HG02623 (cell line): Measurements from ENCODE around the gene GALT.

Source experiments
- ATAC-seq: cut with Tn5 transposase; IDR thresholded peaks from one replicate; pipeline ENCODE4 v1.9.1; 2021; ENCODE audit warnings: moderate library complexity; ENCODE audit not compliant: unreplicated experiment

Gene GALT

DNA sequence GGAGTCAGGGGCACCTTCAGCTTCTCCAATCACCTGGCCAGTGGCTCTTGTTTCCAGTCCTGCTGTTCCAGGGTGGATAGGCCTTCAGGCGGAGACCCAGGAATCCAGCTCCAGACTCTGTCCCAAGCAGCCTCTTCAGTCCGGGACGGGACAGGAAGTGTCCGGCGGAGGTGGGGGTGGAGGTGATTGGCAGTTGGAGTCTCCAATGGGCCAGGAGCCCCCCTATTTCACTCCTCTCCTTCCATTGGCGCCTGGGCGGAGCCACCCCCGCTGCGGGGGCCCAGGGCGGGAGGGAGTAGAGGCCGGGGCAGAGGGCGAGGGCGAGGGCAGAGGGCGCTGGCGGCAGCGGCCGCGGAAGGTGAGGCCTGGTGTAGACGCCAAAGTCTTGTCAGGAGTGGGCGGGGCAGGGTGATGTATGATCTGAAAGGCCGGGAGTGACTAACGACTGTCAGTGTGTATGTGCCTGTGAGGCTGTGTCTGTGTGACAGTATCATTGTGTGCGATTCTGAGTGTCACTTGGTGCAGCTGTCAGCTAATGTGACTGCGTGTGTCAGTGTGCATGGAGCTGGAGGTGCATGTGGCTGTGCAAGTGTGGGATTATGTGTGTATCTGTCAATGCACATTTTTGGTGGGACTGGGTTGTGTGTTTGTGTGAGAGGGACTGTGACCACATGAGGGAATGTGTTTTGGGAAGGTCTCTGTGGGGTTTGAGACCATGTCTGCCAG lies 5.6 kb downstream of the GALT start, which contains the start of gene IL11RA:
IL11RA (plus strand) TSS at position 310 of the 726 bp plus-strand sequence. CDS start 3,033 bp downstream, outside the sequence.
- ATAC-seq = no peak

DNA sequence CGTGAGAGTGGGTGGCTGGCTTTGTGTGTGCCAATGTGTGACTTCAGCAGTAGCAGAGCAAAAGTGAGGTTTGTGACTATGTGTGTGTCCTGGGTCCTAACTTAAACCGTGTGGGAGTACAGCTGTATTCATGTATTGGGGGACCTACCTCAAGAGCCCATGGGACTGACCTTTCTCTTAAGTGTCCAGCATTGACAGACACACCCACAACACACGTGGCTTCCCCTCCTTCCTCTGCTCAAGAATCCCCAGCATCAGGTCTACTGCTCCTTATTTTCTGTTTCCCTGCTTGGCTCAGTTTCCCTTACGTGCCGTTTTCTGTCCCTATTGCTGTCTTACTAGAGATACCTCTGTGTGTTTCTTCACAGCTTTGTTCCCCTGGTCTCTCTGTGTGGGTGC lies 6.1 kb downstream of the GALT start:
- no peak for ATAC-seq

DNA sequence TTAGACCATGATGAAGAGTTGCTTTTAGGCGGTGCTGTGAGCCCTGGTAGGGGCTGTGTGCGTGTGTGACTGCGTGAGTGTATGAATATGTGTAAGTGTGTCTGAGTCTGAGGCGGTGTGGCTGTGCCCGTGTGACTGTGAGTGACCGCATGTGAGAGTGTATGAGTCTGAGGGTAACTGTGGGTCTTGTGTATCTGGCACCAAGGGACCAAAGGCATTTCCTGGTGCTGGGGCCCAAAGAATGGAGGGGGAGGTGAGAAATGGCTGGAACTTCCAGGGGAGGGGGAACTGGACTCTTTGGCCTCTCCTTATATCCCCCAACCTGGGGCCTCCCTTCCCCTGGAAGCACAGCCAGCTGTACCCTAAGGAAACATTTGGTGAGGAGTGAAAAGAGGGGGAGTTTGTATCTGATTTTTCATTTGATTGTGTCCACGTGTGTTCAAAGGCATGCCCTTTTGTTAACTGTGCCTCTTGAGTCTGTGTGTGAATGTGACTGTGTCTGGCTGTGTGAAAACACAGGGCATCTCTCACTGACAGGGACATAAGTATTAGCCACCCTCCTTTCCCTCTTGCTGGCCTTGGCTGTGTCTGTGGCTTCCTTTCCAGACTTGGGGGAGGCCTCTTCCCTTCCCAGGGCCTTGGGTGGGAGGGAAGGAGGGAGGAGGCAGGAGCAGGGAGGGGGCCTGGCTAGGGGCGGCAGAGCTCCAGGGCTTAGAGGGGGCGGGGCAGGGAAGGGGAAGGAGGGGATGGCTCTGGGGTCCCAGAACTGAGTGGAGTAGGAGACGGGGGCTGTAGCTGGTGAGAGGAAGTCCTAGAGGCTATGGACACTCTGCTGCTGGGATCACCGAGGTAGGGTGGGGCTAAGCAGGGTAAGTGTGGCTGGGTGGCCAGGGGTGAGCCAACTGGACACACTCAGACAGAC lies 6.9 kb downstream of the GALT start:
- ATAC-seq = no peak

DNA sequence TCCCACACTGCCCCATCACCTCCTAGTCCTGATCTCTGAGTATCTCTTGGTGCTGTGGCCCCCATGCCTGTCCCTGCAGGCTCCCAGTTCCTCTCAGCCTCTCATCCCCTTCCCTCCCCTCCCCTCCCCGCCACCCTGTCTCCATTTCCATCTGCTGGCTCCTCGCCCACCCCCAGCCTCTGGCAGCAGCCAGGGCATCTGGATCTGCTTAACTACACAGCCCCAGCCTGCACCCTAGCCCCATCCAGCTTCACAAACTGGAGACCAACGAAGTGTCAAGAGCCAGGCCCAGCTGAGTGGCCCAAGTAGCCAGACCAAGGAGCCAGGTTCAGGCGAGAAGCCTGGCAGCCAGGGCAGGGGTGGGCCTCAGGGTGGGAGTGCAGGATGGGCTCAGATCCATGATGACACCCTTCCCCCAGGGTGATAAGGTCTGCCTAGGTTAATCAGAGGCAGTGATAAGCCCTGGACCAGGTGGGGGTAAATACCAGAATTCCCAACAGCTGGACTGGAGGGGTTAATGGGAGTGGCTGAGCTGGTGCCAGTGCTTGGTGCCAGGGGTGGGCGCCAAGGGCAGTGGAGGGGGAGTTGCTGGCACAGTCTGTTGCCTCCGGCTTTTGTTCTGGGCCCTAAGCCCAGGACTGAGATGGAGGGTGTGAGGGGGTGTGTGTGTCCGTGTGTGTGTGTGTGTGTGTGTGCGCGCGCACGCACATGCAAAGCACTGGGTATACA lies 8.0 kb downstream of the GALT start:
- no peak for ATAC-seq

DNA sequence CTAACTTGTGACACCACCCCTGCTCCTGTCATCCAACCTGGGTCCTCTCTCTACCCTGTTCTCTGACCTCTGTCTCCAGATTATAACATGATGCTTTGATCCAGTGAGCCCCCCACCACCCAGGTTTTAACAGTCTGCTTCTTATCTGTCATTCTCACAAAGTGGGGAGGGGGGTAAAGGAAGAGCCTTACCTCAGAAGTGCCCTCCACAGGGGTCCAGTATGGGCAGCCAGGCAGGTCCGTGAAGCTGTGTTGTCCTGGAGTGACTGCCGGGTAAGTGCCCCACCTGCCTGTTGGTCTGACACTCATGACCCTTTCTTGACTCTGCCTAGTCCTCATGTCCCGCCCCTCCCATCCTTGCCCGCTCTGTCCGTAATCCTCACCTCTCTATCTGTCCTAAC lies 8.9 kb downstream of the GALT start:
- no peak for ATAC-seq

DNA sequence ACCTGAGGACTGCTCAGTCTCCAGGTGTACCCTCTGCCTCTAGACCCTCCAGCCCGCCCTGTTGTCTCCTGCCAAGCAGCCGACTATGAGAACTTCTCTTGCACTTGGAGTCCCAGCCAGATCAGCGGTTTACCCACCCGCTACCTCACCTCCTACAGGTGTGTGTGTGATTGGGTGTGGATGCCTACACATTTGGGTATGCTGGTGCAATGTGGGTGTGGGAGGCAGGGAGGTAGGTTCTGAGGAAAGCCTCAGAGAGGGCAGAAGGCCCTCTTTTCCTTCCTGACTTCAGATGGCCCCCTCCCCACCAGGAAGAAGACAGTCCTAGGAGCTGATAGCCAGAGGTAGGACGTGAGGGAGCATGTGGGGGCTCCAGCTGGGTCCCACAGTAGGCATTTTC lies 10.5 kb downstream of the GALT start:
- no peak for ATAC-seq

DNA sequence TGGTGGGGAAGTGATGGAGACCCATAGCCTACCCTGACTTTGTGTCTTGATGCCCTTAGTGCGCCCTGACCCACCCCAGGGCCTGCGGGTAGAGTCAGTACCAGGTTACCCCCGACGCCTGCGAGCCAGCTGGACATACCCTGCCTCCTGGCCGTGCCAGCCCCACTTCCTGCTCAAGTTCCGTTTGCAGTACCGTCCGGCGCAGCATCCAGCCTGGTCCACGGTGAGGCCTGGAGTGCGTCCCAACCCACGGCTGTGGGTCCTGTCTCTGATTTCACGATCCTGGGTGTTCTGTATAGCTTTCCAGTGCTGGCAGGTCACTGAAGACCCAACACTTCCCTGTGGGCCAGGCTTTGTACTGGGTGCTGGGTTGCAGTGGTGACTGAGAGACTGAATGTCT lies 12.0 kb downstream of the GALT start:
- no peak for ATAC-seq

DNA sequence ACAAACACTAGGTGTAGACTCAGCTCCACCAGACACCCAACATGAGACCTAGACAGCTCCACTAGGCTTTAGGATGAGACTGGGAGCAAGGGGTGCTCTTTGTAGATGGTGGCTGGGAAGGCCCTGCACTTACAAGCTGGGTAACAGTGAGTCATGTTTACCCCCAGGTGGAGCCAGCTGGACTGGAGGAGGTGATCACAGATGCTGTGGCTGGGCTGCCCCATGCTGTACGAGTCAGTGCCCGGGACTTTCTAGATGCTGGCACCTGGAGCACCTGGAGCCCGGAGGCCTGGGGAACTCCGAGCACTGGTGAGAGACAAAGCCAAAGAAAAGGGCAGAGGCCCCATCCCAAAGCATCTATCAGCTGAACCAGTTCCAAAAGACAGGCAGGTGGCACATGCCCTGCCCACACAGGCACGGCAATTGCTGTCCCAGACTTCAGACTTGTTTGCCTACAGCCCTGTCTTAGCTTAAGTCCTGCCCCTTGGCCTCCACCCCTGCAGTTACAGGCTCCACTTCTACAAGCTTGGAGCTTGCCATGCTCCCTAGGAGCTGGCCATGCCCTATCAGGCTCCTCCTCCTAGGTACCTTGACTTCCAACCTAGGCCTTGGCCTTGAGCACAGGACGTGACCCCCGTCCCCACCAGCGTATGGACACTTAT lies 13.2 kb downstream of the GALT start:
- ATAC-seq = no peak

DNA sequence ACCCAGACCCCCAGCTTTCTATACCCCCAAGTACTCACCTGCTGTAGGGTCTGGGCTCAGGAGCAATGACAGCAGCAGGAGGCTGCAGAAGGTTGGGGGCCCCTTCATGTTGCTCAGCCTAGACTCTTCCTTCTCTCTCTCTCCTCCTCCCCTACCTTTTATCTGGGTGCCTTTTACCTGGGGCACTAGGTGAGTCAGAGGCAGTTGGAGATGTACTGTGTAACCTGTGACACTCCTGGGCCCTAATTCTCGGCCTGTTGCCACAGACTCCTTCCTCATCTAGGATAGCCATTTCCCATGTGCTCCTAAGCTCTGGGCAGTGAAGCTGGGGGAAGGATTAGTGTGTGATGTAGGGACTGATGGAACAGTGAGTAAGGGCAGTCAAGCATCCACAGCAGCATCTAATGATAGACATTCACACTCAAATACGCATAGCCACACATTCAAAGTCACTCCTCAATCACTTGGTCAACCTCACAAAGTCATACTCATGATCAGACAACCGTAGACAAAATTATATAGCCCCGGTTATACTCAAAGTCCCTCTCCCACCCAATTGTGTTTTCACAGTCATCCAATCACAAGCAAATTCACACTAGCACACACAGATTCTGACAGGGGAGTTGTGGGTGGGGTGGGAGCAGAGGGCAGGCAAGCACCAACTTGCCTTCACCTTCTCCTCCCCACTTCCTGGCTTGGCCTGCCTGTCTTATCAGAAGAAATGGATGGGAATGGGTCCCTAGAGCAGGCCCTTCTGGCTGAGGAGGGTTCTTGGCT lies 16.2 kb downstream of the GALT start, which contains the start of gene CCL27:
CCL27 (minus strand) TSS at position 132 of the 777 bp plus-strand sequence; CDS start at position 108, 24 bp downstream.
- no peak for ATAC-seq

DNA sequence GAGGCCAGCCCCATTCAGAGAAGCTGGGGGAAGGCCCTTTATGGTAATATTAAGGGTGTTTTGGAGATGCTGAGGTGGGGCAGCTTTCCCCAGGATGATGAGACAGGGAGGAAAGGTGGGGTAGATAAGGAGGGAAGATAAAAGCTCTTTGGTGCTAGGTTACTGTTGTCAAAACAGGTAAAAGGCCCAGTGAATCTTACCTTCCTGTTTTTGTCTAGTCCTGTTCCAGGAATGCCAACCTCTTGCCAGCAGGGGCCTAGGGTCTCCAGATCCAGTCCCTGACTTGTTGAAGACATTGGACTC lies 16.8 kb downstream of the GALT start:
- no peak for ATAC-seq

DNA sequence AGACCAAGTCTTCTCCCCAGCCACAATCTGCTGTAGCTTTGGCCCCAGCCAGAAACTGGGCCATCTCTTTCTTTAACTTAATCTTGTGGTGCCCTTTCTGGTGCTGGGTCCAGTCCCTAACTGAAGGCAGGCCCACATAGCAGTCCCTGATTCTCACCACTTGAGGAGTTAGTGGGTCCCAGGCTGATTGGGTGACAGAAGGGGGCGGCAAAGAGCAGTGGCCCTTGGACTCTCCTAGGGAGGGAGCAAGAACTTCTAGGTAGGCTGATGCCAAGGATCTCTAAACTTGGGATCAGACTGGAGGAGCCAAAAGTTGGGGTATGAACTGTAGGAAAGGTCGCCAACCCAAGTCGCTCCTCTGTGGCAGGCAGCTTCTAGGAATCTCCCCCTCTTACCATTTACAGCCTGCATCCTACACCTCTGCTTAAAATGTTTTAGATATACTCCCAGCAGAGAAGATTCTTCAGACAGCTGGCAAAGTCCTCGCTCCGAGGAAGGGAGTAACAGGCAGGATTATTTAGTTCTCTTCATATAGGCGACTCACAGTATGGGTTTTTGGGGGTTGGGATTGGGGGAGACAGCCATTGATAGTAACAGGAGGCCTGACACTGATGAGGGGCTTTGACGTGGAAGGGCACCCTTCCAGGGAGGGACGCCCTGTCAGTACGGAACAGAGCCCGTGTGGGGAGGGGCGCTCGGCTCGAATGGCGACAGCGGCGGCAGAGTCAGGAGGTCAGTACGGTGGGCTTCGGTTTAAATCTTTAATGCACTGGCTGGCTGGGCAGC lies 18.0 kb downstream of the GALT start:
- ATAC-seq = peak; percentile 37

DNA sequence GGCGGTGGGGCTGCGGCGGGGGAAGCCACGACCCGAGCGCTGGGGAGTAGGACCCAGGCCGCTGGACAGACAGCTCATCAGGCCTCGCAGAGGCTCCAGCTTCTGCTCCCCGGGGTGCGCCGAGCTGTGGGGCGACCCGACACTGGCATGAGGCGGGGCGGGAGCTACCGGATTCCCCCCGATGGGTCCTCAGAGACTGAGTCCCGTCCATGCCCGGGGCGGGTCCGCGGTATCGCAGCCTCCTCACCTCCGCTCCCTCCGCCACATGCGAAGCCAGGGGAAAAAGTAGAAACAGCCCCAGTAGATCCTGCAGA lies 18.5 kb downstream of the GALT start:
- ATAC-seq = peak; percentile 26

DNA sequence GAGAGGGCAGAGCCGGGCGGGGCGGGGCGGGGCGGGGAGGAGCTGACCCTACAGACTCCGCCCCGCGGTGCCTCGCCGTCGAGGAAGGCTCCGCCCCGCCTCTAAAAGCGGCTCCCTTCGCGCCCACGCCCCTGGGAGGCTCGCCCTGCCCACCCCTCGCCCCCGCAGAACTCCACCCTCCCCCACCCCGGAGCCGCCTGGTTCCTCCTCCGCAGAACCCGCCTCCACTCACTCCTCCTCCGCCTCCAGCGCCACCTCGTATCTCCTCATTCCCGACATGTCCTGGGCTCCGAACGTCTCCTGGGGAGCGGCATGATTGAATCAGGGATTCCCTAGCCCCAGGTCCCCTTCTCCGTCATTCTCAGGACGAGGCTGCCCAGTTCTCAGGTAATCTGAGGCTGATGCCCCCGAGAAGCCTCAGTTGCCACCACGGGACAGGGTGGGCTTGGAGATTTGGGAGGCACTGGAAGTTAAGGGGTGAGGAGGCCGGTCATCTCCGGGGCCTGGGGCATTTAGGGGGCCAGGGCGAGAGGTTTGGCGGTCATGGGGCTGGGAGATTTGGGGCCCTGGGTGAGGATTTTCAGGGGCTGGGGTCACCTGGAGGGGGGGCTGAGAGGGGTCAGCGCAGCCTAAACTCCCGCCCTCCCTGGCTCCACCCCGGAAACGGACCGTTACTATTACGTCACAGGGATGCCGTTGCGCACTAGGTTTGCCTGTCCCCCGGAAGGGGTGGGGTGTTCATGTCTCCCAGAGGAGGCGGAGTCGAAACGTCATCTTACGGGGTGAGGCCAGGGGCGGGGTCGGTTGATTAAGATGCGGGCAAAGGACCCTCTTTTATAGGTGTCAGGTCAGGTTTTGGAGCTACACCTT lies 19.1 kb downstream of the GALT start:
- peak; percentile 67 for ATAC-seq

DNA sequence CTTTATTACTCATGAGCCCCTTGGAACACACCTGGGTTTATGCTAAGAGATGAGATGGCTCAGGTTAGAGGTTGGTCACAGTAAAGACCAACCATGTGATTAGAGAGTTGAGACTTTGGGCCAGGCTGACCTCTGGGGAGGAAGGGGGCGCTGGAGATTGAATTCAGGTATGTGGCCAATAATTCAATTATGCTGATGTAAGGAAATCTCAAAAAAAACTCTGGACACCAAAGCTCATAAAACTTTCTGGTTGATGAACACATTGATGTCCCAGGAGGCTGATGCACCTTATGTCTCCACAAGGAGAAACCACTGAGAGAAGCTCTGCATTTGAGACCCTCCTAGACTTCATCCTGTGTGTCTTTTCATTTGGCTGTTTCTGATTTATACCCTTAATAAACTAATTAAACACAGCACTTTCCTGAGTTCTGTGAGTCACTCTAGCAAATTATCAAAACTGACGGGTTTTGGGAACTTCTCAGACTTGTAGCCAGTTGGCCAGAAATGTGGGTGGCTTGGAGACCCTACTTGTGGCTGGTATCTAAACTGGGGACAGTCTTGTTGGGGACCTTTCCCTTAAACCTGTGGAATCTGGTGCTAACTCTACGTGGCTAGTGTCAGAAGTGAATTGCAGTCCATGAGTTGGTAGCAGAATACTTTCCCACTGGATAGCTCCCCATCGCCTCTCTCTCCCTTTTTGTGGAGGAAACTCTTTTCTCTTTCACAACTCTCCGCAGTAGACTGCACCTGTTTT lies 23.5 kb downstream of the GALT start:
- ATAC-seq = no peak

DNA sequence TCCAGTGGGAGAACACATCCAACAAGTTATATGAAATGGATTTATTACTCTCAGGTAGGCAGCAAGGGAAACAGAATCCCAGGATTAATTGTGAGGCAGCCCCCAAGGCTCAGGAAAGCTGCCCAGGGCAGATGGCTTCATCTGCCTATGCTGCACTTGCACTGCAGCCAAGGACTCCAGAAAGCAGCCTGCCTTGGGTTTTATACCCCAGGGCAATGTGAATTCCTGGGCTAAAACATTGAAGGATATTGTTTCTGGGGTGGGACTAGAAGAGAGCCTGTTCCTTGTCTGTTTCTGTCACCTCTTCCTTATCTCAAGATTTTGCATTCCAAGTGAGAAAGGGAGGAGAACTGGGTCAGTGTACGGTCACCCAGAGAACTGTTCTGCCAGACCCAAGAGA lies 24.8 kb downstream of the GALT start:
- ATAC-seq = no peak

DNA sequence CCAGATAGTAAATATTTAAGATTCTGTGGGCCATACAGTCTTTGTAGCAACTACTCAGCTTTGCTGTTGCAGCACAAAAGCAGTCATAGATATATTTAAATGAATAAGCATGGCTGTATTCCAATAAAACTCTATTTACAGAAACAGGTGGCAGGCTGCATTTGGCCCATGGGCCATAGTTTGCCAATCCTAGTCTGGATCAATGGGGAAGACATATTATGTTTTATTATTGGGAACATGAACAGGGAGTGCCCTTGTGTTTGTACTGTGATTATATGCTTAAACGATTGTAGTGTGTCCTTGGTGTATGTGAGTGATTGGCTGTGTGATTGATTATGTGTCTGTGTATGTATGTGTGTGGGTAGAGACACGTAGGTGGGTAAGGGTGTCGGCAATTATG lies 28.0 kb downstream of the GALT start:
- ATAC-seq = no peak

DNA sequence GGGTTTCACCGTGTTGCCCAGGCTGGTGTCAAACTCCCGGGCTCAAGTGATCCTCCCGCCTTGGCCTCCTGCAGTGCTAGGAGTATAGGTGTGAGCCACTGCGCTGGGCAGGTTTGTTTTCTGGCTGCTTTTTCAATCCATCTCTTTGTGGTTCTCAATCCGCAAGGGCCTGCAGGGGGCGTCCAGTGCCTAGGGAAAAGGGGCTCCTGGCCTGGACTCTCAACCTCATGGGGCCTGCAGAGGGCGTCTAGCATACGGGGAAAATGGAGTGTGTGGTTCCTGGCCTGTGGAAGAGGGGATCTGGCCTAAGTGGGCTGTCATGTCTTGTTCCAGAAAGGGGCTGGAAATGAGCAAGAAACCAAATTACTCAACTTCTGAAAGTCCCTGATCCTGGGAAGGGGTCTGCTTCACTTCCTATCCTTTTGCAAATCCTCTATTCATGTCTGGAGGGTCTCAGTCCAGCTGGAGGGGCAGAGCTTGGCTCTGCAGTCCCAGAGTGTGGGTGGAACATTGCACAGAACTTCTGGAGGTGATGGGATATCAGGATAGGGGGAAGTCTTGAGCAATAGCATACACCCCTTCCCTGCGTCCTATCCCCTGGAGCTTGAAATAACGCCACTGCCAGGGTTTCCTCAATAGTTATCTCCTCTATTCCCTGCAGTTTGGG lies 28.7 kb downstream of the GALT start:
- ATAC-seq = no peak
